ENCODE measurements around the gene MYPN.
"Not testable (repeated sequence)": the region's sequence is repeated elsewhere in the genome, so short reads cannot be mapped to it uniquely, and the experiment has no call there.

The MYPN gene

DNA sequence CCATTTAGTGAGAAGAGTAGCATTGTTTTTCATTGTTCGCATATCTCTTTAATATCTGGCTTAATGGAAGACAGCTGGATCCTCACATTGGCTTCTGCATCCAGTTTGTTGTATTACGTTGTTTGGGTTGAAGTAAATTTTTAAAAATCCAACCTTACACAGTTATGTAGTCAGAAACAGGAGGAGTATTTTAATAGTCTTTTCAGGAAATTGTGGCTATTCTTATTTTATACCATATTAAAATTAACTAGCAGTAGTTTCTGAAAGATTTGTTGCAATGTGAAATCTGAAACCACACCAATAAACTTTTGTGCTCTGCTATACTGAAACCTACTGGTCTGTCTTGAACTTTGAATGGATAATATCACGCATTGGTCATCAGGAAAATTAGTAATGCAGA lies 27.9 kb downstream of the MYPN start:
- no peak for DNase-seq

DNA sequence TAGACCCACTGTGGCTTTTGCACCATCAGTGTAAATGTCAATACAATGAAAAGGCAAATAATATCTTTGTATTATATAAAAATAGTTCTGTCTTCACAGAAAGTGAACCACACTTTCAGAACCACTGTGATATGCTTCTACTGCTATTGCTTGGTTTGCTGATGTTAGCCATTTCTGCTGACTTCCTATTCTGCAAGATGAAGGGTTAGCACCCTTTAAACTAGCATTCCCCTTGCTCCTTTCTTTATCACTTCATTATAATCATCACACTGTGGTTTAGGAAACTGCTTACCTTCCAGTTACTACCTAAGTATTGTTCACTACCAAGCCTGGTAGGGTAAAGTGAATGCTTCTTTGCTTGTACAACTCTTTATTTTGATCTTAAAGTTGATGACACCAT lies 29.2 kb downstream of the MYPN start:
- no peak for DNase-seq

DNA sequence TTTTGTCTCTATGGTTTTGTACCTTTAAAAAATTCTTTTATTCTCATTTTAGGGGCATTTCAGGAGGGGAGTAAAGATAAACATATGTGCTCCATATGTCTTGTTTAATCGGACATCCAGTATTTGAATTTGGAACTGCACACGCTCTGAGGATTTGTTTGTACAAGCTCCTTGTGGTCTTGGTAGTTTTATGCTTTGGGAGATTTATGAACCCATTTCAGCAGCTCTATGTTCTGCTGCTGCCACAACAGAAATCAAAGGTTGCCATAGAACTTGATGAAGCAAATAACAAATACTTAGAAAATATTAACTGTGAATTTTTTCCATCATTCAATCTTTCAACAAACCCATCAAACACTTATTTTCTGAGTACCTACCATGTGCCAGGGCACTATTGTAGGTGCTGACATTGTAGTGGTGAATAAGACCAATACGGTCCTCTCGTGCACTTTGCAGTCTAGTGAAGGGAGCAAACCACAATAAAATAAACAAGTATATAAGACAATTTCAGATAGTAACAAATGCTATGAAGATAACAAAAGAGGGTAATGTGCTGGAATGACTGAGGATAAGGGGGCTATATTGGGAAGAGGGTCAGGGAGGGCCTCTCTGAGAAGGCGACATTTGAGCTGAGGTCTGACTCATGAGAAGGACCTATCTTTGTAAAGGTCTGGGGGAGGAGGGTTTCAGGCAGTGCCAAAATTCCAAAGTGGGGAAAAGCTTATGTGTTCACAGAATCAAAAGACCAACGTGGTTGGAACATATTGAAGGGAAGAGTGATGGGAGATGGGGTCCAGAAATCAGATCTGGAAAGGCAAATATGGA lies 30.4 kb downstream of the MYPN start:
- no peak for DNase-seq

DNA sequence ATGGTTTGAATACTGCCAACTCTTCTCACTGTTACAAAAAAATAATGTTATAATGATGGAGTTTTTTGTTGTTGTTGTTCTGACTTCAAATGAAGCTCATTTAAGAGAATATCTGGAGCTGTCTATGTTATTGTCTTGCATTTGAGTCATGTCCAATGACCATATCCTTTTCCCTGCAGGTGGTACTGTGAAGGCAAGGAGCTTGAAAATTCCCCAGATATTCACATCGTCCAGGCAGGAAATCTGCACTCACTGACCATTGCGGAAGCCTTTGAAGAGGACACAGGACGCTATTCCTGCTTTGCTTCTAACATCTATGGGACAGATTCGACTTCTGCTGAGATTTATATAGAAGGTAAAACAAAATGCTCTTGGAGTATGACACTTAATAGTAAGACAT lies 33.5 kb downstream of the MYPN start:
- no peak for DNase-seq

DNA sequence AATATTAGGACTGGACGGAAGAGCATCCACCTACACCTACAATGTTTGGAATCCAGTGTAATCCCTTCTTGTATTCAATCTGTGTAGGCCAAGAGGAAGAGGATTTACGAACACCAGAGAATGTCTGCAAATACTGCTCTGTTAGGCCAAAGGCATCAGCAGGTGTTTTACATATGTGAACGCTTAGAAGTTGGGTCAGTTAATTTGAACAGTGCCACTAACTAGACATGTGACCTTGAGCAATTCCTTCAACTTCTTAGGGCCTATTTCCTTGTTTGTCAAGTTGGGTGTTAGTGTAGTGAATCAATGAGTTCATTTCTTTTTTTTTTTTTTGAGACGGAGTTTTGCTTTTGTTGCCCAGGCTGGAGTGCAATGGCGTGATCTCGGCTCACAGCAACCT lies 35.4 kb downstream of the MYPN start:
- DNase-seq: no peak

DNA sequence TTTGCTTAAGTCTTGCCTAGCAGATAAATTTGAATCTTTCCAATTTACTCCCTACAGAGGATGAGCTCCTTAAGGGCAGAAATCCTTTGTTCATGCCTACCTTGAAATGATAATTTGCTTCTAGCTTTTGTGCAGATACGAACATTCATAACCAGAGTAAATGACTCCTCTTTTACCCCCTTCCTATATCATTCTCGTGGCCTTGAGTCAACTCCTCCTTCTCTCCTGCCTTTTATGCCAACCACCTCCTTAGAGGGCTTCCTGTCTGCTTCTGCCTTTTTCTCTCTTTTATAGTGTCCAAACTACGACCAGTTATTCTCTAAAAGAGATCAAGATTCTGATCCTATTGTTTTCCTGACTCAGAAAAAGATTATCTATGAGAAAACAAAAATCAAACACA lies 36.4 kb downstream of the MYPN start:
- no peak for DNase-seq

DNA sequence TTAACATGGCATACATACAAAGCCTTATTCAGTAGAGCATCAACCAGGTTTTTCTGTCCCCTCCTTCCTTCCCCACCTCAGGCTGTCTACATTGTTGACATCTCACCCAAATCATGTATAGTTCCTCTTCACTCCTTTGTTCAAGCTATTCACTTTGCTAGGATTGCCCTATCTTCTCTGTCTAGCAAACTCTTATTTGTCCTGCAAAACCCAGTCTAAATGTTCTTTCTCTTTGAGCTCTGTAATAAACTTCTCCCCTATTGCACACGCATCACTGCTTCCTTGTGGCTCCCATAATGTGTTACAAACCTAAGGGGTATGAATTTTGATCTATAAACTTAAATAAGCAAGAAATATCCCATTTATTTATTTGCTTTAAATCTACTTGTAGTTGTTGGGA lies 36.8 kb downstream of the MYPN start:
- DNase-seq: no peak

DNA sequence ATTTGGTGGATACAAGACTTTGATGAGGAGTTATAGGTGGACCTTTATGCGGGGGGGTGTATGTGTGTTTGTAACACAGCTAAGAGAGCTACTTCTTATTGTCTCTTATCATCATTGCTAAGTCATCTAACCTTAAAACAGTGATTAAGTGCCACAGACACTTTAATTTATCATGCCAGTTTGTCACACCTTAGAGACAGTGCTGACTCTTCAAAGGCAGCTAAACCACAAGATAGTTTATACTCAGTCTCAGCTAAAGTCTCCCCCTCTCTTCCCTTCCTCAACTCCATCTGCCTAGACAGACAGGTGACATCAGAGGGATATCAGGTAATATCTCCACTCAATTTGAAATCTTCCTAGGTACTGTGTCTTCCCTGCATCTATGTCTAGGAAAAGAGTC lies 42.2 kb downstream of the MYPN start:
- no peak for DNase-seq

DNA sequence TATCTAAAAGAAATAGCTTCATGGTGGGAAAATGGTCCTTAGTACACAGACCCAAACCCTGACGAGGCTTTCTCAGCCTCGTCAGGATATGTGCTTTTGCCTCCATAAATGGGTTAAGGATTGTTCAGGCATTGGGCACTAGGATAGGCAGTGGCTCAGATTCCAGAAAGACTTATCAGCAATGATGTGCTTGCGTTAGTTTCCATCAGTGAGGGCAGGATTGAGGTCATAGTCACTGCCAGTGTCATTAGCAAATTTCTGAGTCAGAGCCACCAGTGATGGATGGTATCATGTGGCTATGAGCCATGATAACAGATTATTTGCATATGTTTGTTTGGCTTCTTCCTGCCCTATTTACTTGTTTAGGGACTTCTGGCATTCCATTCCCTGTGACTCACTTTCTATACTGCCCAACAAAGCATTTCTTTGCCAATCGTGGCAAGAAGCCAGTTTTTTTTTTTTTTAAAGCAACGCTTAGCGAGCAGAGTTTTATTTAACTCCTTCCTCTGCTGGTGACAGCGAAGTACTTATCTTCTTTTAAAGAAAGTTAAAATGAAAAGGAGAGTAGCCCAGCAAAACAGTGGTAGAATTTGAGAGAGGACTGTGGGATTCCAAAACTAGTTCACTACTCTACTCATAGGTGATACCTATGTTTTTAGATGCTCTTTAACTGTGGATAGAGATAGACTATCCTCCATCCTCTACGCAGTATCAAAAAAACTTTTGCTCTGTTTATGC lies 44.4 kb downstream of the MYPN start:
- peak in 4 of 14 donors; percentile 5 to 65 (median 20) for DNase-seq

DNA sequence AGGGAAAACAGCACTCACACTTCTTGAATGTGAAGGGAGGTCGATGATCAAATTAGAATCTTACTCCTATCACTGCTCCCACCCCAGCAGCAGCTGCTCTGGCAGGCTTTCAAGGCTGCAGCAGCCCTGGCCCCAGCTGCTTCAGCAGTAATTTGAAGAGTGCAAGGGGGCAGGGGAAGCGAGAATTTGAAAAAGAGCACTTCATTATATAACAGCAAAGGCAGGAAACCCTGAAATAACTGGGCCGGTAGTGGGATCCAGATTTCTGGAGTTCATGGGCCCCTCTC lies 44.9 kb downstream of the MYPN start:
- DNase-seq: peak in 4 of 14 donors; percentile 1 to 10 (median 4)

DNA sequence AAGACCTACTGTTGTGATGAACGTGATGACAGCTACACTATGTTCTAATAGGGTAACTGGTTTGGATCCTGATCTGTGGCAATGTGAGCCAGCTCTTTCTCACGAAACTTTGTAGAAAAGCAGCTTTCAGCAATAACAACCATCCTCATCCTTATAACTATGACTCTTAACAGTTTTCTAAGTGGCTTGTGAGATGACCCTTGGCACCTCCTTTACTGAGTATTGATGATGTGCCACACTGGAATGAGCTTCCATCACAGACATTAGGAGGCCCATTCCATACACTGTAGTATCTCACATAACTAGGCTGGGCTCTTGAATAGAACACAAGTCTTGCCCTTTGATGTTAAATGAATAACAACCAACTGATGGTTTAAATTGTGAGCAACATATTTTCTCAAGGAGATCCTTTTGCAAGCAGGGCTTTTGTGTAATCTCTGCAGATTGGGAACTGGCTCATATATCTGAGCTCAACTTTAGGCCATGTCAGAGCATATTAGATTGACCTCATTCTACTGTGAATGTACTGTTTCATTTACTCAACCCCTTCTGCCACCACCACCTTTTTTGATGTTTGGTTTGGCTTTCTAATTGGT lies 46.4 kb downstream of the MYPN start:
- DNase-seq: no peak

DNA sequence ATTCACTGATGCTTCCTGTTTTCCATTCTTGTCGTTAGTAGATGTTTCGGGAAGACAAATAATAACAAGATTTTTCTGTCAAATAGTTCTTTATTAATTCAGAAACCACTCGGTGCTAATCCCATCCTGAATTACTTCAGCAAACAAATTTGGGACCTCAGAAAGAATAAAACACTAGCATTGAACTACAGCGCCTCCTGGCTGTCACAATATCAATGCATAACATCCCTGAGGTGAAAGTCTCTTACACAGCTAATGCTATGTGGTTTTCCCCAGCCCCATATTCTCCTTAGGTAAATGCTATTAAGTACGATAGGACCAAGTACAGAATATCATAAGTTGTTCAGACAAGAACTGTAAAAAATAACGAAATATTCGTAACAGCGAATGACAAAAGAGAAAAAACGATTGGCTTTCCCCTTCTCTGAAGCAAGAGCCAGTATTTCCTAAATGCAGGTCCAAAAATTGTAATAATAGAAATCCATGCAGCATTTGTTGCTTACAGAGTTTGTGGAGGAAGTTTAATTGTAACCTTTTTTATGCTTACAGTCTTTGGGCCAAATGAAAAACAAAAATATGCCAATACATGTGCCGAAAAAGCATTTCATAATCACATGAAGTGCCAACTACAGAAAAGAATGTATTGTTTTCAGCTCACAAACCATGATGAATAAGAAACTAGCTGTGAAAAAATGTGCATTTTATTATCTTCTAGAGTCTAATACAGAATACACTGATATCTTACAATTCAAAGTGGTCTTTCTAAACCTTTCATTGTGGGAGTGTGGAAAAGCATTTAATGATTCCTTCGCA lies 47.3 kb downstream of the MYPN start:
- DNase-seq: peak in 8 of 14 donors; percentile 4 to 52 (median 10)

DNA sequence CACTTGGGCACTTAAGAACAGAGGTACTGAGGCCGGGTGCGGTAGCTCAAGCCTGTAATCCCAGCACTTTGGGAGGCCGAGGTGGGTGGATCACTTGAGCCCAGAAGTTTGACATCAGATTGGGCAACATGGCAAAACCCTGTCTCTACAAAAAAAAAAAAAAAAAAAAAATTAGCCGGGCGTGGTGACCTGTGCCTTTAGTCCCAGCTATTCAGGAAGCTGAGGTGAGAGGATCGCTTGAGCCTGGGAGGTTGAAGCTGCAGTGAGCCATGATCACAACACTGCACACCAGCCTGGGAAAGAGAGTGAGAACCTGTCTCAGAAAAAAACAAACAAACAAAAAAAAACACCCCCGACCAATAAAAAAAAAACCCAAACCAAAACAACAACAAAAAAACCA lies 48.2 kb downstream of the MYPN start:
- not testable (repeated sequence) for DNase-seq

DNA sequence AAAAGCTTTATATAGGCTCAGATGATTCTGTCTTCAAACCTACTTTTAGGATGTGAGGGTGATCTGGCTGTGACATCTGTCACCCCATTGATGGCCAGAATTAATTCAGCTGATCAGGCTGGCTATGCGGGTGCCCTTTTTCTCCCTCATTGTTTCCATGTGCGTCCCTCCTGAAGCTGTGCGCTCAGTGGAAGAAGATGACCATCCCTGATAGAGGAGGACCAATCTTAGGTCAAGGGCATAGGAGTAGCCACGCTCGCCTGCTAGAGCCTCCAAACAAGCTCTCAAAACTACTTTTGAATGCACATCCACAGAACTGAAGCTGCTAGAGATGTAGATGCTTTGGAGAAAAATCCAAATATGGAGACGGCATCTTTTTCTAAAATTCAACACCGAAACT lies 48.7 kb downstream of the MYPN start:
- no peak for DNase-seq

DNA sequence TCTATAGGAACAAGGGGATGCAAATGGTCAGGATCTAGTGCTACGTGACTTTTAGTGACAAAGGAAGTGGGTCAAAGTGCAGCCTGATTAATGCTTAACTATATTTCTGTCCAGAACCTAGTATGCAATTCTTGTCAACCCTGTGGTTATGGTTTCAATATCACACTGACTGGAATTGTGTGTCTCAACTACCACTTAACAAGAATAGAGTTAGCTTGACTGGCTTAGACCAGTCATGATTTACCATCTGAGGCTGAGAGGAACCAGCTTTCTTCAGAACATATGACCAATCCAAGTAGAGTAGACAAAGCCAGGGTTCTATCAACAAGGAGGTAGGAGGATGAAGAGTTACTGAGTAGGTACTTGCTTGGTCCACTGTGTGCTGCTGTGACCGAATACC lies 54.4 kb downstream of the MYPN start:
- DNase-seq: no peak

DNA sequence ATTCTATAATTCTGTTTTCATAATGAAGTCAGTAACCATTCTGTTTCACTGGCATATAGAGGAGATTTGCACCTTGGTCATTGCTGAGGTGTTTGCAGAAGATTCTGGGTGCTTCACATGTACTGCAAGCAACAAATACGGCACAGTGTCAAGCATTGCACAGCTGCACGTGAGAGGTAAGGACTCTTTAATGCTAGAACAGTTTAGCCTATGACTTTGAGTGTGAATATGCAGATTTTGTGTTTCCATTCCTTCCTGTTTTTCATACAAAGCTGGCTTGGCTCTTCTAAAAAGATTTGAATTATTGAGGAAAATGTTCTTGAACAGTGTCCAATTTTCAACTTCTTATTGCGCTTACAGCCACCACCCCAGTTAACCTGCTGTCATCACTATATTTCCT lies 56.4 kb downstream of the MYPN start:
- no peak for DNase-seq

DNA sequence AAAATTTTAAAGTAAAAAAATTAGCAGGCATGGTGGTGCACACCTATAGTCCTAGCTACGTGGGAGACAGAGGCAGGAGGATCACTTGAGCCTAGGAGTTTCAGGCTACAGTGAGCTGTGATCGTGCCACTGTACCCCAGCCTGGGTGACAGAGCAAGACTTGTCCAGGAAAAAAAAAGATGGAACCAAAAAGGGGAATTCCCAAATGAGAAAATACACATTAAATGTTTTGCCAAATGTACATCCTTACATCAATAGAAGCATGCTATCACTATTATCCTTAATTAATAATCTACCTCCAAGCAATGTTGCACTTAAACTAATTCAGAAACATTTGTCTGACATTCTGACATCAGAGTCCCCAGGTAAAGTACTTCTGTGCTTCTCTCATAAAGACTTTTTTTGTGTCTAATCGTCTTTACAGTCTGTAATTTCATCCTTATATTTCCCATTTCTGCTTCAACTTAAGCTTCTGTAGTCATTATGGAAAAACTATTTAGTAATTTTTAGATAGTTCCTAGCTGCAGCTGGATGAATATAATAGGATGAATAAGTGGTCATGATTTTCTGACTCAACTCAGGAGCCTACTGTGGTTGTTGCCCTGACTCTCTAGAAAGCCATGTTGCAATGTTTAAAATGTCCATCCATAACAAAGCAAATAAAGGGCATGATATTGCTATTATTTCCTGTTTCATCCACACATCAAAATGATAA lies 57.7 kb downstream of the MYPN start:
- no peak for DNase-seq

DNA sequence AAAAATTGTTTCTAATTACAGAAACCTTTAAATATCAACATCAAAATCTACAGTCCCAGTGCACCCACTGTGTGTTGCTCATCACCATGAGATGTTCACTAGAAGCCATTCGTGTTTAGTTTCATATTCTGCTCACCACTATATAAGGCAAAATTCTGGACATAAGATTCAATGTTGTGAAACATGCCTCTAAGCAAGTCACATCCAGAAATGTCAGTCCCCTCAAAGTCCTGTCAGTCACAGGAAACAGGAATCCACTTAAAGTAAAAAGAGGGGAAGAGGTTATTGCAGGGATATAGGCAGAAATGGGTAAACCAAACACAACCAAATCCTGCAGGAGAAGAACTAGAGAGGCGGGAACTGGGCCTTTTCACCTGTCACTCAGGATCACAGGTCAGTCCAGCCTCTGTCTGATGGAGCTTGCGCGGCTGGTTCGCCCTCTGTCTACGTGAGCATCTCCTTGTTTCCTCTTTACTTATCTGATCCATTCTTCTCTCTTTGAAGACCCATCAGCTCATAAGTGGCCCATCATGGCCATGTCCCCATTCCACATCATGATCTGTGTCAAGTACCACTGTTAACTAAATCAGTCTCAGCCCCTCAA lies 58.4 kb downstream of the MYPN start:
- no peak for DNase-seq

DNA sequence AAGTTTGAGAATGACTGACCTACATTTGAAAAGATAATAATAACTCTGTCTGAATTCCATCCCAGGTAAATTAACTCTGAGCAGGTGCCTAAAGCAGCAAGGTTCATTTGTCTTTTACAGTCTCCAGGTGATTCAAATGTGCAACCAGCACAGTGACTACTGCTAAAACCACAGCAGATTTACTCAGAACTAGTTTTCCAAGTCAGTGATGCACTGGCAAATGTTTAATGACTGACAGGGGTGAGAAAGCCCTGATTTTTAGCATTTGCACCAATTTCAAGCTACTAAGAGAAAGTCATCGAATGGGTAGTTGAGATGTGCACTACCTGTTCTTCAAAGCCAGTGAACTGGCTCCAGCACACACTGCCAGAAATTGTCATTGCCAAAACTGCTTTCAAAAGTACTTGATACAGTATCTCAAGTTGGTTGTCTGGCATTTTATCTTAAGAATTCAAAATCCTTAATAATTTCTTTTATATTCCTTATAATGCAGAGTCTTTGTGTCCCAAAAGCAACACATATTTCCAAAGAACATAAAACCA lies 62.3 kb downstream of the MYPN start:
- DNase-seq: no peak

DNA sequence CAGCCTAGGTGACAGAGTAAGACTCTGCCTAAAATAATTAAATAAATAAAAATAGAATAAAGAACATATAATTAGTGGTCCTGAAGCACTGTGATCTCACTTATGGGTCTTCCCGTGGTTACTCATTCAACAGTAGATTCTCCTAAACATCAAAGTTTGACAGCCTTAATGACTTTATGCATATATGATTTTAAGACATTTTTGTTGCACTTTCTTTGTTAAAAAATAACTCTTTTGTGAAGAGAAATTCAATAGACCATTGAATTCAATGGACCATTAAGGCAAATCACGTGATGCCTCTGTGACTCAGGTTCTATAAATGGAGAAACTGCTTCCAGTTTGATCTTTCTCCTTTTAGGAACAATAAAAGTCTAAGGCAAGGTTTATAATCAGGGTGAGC lies 63.0 kb downstream of the MYPN start:
- no peak for DNase-seq

DNA sequence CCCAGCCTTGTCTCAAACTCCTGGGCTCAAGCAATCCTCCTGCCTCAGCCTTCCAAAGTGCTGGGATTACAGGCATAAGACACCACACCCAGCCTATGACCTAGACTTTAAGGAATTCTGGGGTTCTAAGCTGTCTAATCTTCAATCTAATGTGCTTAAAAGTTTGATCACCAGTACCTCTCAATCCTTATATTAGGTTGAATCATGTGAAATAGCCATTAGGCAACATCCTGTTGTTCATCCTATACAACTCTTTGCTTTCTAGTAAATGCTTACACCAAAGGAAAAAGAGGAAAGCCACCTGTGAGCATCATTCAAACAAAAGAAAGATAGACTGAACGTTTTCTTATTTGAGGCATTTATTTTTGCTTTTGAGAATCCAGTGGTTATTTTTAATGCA lies 66.7 kb downstream of the MYPN start:
- DNase-seq: no peak

DNA sequence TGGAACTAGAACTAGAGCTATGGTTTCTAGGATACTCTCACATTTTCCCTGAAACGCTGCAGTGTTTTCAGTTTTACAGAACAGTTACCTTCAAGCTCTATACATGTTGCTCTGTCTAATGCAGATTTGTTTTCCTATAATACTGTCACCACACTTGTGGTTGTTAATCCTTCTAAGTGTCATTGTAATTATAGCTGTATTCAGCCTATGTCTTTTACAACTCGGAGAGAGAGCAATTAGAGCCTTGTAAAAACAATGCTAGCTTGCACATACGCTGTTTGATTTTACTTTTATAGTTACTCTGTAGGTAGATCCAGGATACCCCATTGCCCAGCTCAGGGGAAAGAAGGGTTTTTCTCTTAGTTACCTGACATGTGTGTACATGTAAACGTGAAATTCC lies 67.5 kb downstream of the MYPN start:
- no peak for DNase-seq
